Testis (tissue), 3 donors: Measurements from ENCODE around the gene PCP4L1. TPM values are rescaled to one million over a fixed set of nuclear protein-coding genes. Genes with fewer than 3 reads are reported as not detected.
"Not testable (repeated sequence)": the region's sequence is repeated elsewhere in the genome, so short reads cannot be mapped to it uniquely, and the experiment has no call there.

Source experiments
- DNase-seq: peaks from one replicate; pipeline ENCODE4 v3.0.0-alpha.2; 2019
- H3K27ac ChIP-seq, 2 donors: fragments of 200-600 bp; sonication (generic); one replicate each; pipeline ENCODE4 v1.5.1; 2019
- H3K27me3 ChIP-seq: fragments of 200-600 bp; sonication (generic); one replicate; pipeline ENCODE4 v1.5.1; 2019
- H3K36me3 ChIP-seq: fragments of 200-600 bp; sonication (generic); one replicate; pipeline ENCODE4 v1.5.1; 2017; ENCODE audit warnings: low read depth; ENCODE audit errors: missing control alignments
- H3K4me1 ChIP-seq: fragments of 200-600 bp; sonication (generic); one replicate; pipeline ENCODE4 v1.5.1; 2019
- H3K4me3 ChIP-seq, 2 donors: fragments of 200-600 bp; sonication (generic); one replicate each; pipeline ENCODE4 v1.5.1; 2017 to 2019
- H3K9me3 ChIP-seq: fragments of 200-600 bp; sonication (generic); one replicate; pipeline ENCODE4 v1.5.1; 2017
- POLR2A ChIP-seq: fragments of 450-650 bp; IDR thresholded peaks from one replicate; pipeline ENCODE4 v1.6.1; 2017; ENCODE audit warnings: antibody characterized with exemption, mild to moderate bottlenecking, moderate library complexity
- WGBS, 2 donors: methylation state at CpG; one replicate each; pipeline ENCODE4 v1.1.5; 2018; 5-methylcytosine and 5-hydroxymethylcytosine counted together
- intact Hi-C: fragments of 100-400 bp; cut with DNase I; formaldehyde crosslinking; loops from one replicate; pipeline ENCODE4 v1.15.1; 2023; ENCODE audit warnings: low total_unique reads
- polyA plus RNA-seq: library from polyadenylated mRNA; stranded (reverse); fragments of 350-450 nt; fragmentation: Illumina TruSeq; extraction: RNeasy Lipid Tissue Mini Kit (QIAGEN cat#74804); gene quantifications from one replicate; pipeline ENCODE4 v1.2.3, GENCODE V29; 2014; ENCODE audit warnings: low read depth, low replicate concordance; ENCODE audit not compliant: insufficient read depth
- total RNA-seq, 2 donors: library from RNA; depleted of rRNA; stranded (reverse); fragments of >200 nt; gene quantifications; one replicate each; pipeline ENCODE4 v1.2.3, GENCODE V29; 2016
- TF ChIP-seq, protein P1 (sequence below), 3 experiments: fragments of 450-650 bp in 2 of 3; fragments of 200-600 bp in 1 of 3; sonication (generic) in 1 of 3; IDR thresholded peaks; one replicate each; pipeline ENCODE4 v1.5.1; 2016 to 2019; ENCODE audit warnings: antibody characterized with exemption in 3 of 3, mild to moderate bottlenecking in 2 of 3, moderate library complexity in 1 of 3

Gene PCP4L1
- total and polyA plus RNA-seq, 3 donors from 2014 or later, result 0.79 to 4.3 (median 3.0) TPM

DNA sequence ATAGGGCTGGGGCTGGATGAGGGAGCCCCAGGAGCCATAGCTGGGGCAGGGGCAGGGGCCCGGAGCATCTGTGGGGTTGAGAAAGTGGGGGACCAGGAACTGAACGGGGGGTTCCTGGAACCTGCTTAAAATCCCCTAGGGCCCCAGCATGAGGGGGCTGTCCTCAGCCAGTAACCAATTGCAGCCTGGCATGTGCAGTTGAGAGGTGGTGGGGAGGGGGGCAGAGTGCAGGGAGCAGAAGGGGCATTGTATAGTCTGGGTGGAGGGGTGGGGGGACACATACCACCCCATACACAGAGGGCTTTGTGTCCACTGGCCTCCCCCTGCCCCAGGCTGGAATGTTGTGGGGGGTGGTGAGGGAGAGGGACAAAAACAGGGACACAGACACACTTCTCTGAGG is 51.3 kb downstream of the PCP4L1 start, which contains the start of gene MPZ:
MPZ (minus strand) TSS at position 101 of the 400 bp plus-strand sequence; CDS start at position 38, 63 bp downstream.
- peaks cover 40% of the 10 kb centered on the region for H3K4me1 ChIP-seq
- H3K27ac ChIP-seq, result no peak within 1 kb of the TSS
- no peak within 1 kb of the TSS for H3K4me3 ChIP-seq
- 56 to 63% methylated on average over 2 of the region's 2 CpGs for WGBS, 2 donors
- H3K27me3 ChIP-seq, result no peaks in the 10 kb centered on the region
- no peaks in the 10 kb centered on the region for H3K36me3 ChIP-seq
- DNase-seq, result no peak
- intact Hi-C loops, result no loop called here
- H3K9me3 ChIP-seq, result no peaks in the 10 kb centered on the region
- TF ChIP-seq, protein P1, sequence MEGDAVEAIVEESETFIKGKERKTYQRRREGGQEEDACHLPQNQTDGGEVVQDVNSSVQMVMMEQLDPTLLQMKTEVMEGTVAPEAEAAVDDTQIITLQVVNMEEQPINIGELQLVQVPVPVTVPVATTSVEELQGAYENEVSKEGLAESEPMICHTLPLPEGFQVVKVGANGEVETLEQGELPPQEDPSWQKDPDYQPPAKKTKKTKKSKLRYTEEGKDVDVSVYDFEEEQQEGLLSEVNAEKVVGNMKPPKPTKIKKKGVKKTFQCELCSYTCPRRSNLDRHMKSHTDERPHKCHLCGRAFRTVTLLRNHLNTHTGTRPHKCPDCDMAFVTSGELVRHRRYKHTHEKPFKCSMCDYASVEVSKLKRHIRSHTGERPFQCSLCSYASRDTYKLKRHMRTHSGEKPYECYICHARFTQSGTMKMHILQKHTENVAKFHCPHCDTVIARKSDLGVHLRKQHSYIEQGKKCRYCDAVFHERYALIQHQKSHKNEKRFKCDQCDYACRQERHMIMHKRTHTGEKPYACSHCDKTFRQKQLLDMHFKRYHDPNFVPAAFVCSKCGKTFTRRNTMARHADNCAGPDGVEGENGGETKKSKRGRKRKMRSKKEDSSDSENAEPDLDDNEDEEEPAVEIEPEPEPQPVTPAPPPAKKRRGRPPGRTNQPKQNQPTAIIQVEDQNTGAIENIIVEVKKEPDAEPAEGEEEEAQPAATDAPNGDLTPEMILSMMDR (IDR thresholded peaks at IDR 0.05), result no peak
- TF ChIP-seq POLR2A, result no peak

DNA sequence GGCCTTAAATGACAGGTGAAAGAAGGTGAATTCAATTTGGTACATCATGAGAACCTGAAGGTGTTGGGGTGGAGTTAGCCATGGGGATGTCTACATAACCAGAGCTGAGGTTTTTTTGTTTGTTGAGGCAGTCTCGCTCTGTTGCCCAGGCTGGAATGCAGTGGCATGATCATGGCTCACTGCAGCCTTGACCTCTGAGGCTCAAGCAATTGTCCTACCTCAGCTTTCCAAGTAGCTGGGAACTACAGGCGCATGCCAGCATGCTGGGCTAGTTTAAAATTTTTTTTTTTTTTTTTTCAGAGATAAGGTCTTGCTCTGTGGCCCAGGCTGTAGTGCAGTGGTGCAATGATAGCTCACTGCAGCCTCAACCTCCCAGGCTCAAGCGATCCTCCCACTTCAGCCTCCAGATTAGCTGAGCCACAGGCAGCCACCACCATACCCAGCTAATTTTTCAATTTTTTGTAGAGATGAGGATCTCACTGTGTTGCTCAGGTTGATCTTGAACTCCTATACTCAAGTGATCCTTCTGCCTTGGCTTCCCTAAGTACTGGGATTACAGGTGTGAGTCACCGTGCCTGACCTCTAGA is 53.1 kb downstream of the PCP4L1 start:
- 57 to 83% methylated on average over 4 of the region's 4 CpGs for WGBS, 2 donors
- intact Hi-C loops, result no loop called here
- Histone ChIP-seq H3K4me1 (peaks cover 40% of the 10 kb centered on the region), H3K4me3 (no peak overlapping the region), H3K9me3 (no peaks in the 10 kb centered on the region), H3K36me3 (no peaks in the 10 kb centered on the region), H3K27ac (no peak overlapping the region), H3K27me3 (no peaks in the 10 kb centered on the region)
- no peak for TF ChIP-seq POLR2A
- TF ChIP-seq, protein P1 (IDR thresholded peaks at IDR 0.05), result no peak
- peak; percentile 43 for DNase-seq

DNA sequence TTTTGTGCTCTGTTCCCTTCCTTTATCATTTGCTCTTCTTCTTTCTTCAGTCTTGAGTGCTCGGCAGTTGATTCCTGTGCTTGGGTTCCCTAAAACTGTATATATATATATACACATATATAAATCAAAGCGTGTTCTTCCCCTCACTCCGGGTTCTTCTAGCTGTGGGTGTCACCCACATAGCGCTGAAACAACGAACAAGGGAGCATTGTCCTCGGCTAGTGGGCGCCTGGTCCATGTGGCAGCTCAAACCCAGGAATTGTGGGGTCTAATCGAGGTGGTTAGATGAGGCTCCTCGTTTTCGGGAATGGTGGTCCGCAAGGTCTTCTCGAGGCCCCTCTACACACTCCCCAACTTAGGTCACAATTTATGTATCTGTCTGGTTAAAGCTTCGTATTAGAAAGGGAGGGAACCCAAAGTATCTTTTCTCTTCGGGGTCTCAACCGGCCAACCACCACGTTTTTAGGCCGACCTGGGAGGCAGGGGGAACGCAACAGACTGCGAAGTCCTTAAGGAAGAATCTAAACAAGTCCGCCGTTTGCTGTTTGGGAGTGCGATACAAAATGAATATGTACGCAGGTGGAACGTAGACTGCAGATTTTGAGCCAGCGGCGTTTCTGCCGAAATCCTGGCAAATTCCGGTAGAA is 55.1 kb downstream of the PCP4L1 start:
- H3K36me3 ChIP-seq, result no peaks in the 10 kb centered on the region
- peaks cover 30% of the 10 kb centered on the region for H3K4me1 ChIP-seq
- peak overlapping the region; percentile 91 to 92 for H3K27ac ChIP-seq
- WGBS, 2 donors, result 24% methylated on average over 28 of the region's 28 CpGs
- H3K4me3 ChIP-seq, result peak overlapping the region; percentile 91 to 94
- intact Hi-C loops, result no loop called here
- peak; percentile 31 for DNase-seq
- H3K27me3 ChIP-seq, result no peaks in the 10 kb centered on the region
- H3K9me3 ChIP-seq, result no peaks in the 10 kb centered on the region
- TF ChIP-seq, protein P1 (IDR thresholded peaks at IDR 0.05), result no peak
- no peak for TF ChIP-seq POLR2A

GRCh38 chr1:161314201-161314981 is 55.8 kb downstream of the PCP4L1 start, which contains the start of gene SDHC:
SDHC (plus strand) TSS chr1:161314381; CDS start chr1:161314406, 25 bp downstream.
- 0% methylated on average over 35 to 45 of the region's 45 CpGs for WGBS, 2 donors
- Histone ChIP-seq H3K27me3 (no peaks in the 10 kb centered on the region), H3K4me3 (peak within 1 kb of the TSS; percentile 91 to 94), H3K4me1 (peaks cover 25% of the 10 kb centered on the region), H3K36me3 (no peaks in the 10 kb centered on the region), H3K27ac (peak within 1 kb of the TSS; percentile 91 to 92), H3K9me3 (no peaks in the 10 kb centered on the region)
- TF ChIP-seq, protein P1 (IDR thresholded peaks at IDR 0.05), result peak in 1 of 3 experiments; percentile 13
- TF ChIP-seq POLR2A, result peak; percentile 56
- peak; percentile 95 for DNase-seq
- intact Hi-C loops, result no loop called here

GRCh38 chr1:161315841-161316674 is 57.5 kb downstream of the PCP4L1 start:
- peaks cover 15% of the 10 kb centered on the region for H3K4me1 ChIP-seq
- intact Hi-C loops, H3K9me3 ChIP-seq: not testable (repeated sequence)

More at GRCh38 chr1:161315841-161316674, 57.5 kb downstream of the PCP4L1 start:
- H3K4me3 ChIP-seq, H3K27ac ChIP-seq, DNase-seq, H3K27me3 ChIP-seq, H3K36me3 ChIP-seq: not testable (repeated sequence)
- WGBS, 2 donors, result 70 to 75% methylated on average over 17 of the region's 17 CpGs
